DND-41 (cell line): Measurements from ENCODE around the gene ZFP91.

Experiments used
- ATAC-seq: fragments of 200-7000 bp; cut with Tn5 transposase; 3 replicates; pipeline ENCODE4 v1.9.1; 2021; ENCODE audit warnings: low read depth; ENCODE audit not compliant: insufficient read depth
- DNase-seq: peaks from one replicate; pipeline ENCODE4 v3.0.0-alpha.2; 2020
- H2AFZ ChIP-seq: 2 replicates; pipeline ENCODE4 v1.6.0; 2012; ENCODE audit warnings: low read depth, low read length
- H3K27ac ChIP-seq: 2 replicates; pipeline ENCODE4 v1.5.1; 2012; ENCODE audit warnings: low read length, inconsistent platforms
- H3K27me3 ChIP-seq: fragments of 200-600 bp; sonication (generic); 2 replicates; pipeline ENCODE4 v1.6.0; 2012; ENCODE audit warnings: low read length, mild to moderate bottlenecking, inconsistent platforms; ENCODE audit not compliant: insufficient read depth, poor library complexity
- H3K36me3 ChIP-seq: 2 replicates; pipeline ENCODE4 v1.5.1; 2012; ENCODE audit warnings: low read length, inconsistent platforms; ENCODE audit not compliant: insufficient read depth
- H3K4me1 ChIP-seq: 2 replicates; pipeline ENCODE4 v1.5.1; 2012; ENCODE audit warnings: mild to moderate bottlenecking, low read length; ENCODE audit not compliant: insufficient read depth
- H3K4me2 ChIP-seq: 2 replicates; pipeline ENCODE4 v1.6.0; 2012; ENCODE audit warnings: mild to moderate bottlenecking, moderate library complexity, low read length, inconsistent platforms; ENCODE audit not compliant: insufficient read depth
- H3K4me3 ChIP-seq, 2 experiments: fragments of 200-600 bp in 1 of 2; shearing (Covaris generic) in 1 of 2; 2 replicates each; pipeline ENCODE4 v1.5.1; 2012 to 2016; ENCODE audit warnings: inconsistent platforms in 2 of 2, low read length in 2 of 2, mild to moderate bottlenecking in 2 of 2, low read depth in 1 of 2, moderate library complexity in 1 of 2
- H3K79me2 ChIP-seq: 2 replicates; pipeline ENCODE4 v1.6.0; 2012; ENCODE audit warnings: low read length, inconsistent platforms; ENCODE audit not compliant: insufficient read depth
- H3K9ac ChIP-seq: 2 replicates; pipeline ENCODE4 v1.6.0; 2012; ENCODE audit warnings: low read depth, mild to moderate bottlenecking, inconsistent platforms, low read length, moderate library complexity
- H3K9me3 ChIP-seq: 2 replicates; pipeline ENCODE4 v1.5.1; 2012; ENCODE audit warnings: low read length, moderate library complexity, mild to moderate bottlenecking, inconsistent platforms; ENCODE audit not compliant: insufficient read depth, severe bottlenecking
- H4K20me1 ChIP-seq: 2 replicates; pipeline ENCODE4 v1.6.0; 2012; ENCODE audit warnings: low read length; ENCODE audit not compliant: insufficient read depth
- CTCF ChIP-seq: IDR thresholded peaks from 2 replicates; pipeline ENCODE4 v1.5.1; 2012; ENCODE audit warnings: borderline replicate concordance, low read length, moderate library complexity, mild to moderate bottlenecking; ENCODE audit not compliant: poor library complexity, severe bottlenecking; ENCODE audit errors: extremely low read depth
- EZH2 ChIP-seq: IDR thresholded peaks from 3 replicates; pipeline ENCODE4 v1.6.1; 2012; ENCODE audit warnings: borderline replicate concordance, low read depth, mild to moderate bottlenecking, moderate library complexity, low read length, inconsistent platforms; ENCODE audit not compliant: severe bottlenecking

Gene ZFP91

GRCh38 chr11:58578136-58578634, 678 bp upstream of the ZFP91 start:
- Histone ChIP-seq H3K9me3 (no peaks in the 10 kb centered on the region), H3K27ac (peak overlapping the region; percentile 100), H3K27me3 (no peaks in the 10 kb centered on the region), H2AFZ (peak overlapping the region; percentile 81), H3K4me2 (peak overlapping the region; percentile 79), H3K79me2 (peaks cover 80% of the 10 kb centered on the region), H3K9ac (peak overlapping the region; percentile 100), H3K36me3 (peaks cover 5% of the 10 kb centered on the region), H4K20me1 (peaks cover 26% of the 10 kb centered on the region; the same call in 1 of the 2 replicates), H3K4me3 (peak overlapping the region; percentile 73 to 79), H3K4me1 (peaks cover 70% of the 10 kb centered on the region)
- ATAC-seq (peak; percentile 66), DNase-seq (peak; percentile 93)
- TF ChIP-seq CTCF, result no peak
- TF ChIP-seq EZH2, result no peak

GRCh38 chr11:58579192-58580129, 598 bp downstream of the ZFP91 start:
- Histone ChIP-seq H3K4me3 (peak overlapping the region; percentile 52 to 89), H3K9ac (peak overlapping the region; percentile 100), H4K20me1 (peaks cover 38% of the 10 kb centered on the region; the same call in 1 of the 2 replicates), H3K36me3 (peaks cover 10% of the 10 kb centered on the region), H3K9me3 (no peaks in the 10 kb centered on the region), H3K4me1 (peaks cover 61% of the 10 kb centered on the region), H2AFZ (peak overlapping the region; percentile 72), H3K27ac (peak overlapping the region; percentile 95), H3K27me3 (no peaks in the 10 kb centered on the region), H3K79me2 (peaks cover 81% of the 10 kb centered on the region), H3K4me2 (peak overlapping the region; percentile 75)
- ATAC-seq (peak; percentile 59), DNase-seq (peak; percentile 93)
- TF ChIP-seq EZH2, result no peak
- peak; percentile 93 for TF ChIP-seq CTCF

- Histone ChIP-seq H3K4me3 (peak overlapping the region; percentile 52 to 89), H3K4me1 (peaks cover 56% of the 10 kb centered on the region), H3K9me3 (no peaks in the 10 kb centered on the region), H3K4me2 (peak overlapping the region; percentile 75), H2AFZ (no peak overlapping the region), H4K20me1 (peaks cover 45% of the 10 kb centered on the region; the same call in 1 of the 2 replicates), H3K9ac (peak overlapping the region; percentile 100), H3K79me2 (peaks cover 81% of the 10 kb centered on the region), H3K27ac (peak overlapping the region; percentile 95), H3K36me3 (peaks cover 18% of the 10 kb centered on the region), H3K27me3 (no peaks in the 10 kb centered on the region)
- ATAC-seq, result no peak
- no peak for DNase-seq
- TF ChIP-seq CTCF (no peak), EZH2 (no peak)
These were observed 1.4 kb downstream of the ZFP91 start for GRCh38 chr11:58580311-58580710.
